ENCODE results near the gene TMPRSS12.

- no peak for TF ChIP-seq CTCF (IDR thresholded peaks at IDR 0.05)
- no peak for TF ChIP-seq POLR2A (IDR thresholded peaks at IDR 0.05)
Observed at GRCh38 chr12:50840809-50841487, 1.8 kb upstream of the TMPRSS12 start.
